ENCODE results near the gene STK39. TPM values are rescaled to one million over a fixed set of nuclear protein-coding genes. Genes with fewer than 3 reads are reported as not detected.

Gene STK39
- total RNA-seq, 1 experiment from 2014 or later, result 22.1 TPM

DNA sequence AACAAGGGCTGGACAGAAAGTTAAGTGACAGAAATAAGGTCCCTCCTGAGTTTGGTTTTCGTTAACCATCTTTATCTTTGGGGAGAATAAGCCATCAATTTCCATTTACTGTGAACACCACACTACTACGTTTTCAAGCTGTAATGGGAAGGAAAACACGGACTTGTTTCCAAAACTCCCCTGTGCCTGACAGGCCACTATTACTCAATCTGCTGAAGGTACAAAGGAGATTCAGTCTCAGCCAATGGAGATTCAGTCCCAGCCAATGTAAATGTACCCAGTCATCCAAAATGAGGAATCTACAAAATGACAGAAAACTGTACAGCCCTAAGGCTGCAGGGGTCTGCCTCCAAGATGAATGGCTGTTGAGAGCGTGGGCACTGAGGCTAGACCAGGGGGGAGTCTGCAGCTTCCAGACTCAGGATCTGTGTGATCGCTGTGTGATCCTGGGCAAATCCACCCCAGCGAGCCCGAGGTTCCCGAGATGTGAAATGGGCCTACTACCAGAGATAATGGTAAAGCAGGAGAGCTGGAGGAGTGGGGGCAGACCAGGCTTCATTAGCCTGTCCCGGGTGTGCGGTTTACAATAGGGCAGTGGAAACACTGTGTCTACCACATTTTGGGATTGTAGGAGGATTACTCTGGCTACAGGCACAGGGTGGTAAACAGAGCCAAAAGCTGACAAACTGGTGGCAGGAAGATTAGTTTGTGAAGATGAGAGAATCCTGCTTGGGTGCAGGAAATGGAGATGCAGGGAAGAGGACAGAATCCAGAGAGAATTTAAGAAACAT is 284.8 kb downstream of the STK39 start:
- peaks cover 31 to 33% of the 10 kb centered on the region in 2 experiments for H3K4me1 Mint-ChIP-seq
- Histone ChIP-seq H3K4ac (ENCODE audit: low read depth, low read length) (no peak overlapping the region), H3K14ac (ENCODE audit: insufficient read depth, low read length) (no peak overlapping the region), H2AFZ (ENCODE audit: low read length) (no peak overlapping the region), H4K91ac (ENCODE audit: insufficient read length, low read depth, low read length) (no peak overlapping the region), H2BK120ac (ENCODE audit: low read depth, low read length, poor library complexity, severe bottlenecking) (no peak overlapping the region), H3K9me3 (ENCODE audit: control insufficient read depth, low read depth, low read length) (no peaks in the 10 kb centered on the region), H3K56ac (ENCODE audit: insufficient read length, low read depth, low read length) (no peak overlapping the region), H4K8ac (replicated peaks; ENCODE audit: insufficient read length, low read depth, low read length) (no peak overlapping the region), H3K18ac (ENCODE audit: insufficient read length, low read depth, low read length) (no peak overlapping the region), H3K23ac (ENCODE audit: insufficient read length, low read depth, low read length) (no peak overlapping the region), H3K79me2 (ENCODE audit: insufficient read depth, low read length) (no peaks in the 10 kb centered on the region), H3K4me2 (ENCODE audit: insufficient read depth, insufficient read length, low read length) (no peak overlapping the region), H2AK5ac (ENCODE audit: insufficient read length, low read length) (no peak overlapping the region), H3T11ph (ENCODE audit: low read length) (no peak overlapping the region), H3K79me1 (ENCODE audit: insufficient read depth, low read depth, low read length, poor library complexity, severe bottlenecking) (no peaks in the 10 kb centered on the region), H2BK20ac (ENCODE audit: low read depth, low read length, poor library complexity, severe bottlenecking) (no peak overlapping the region), H3K23me2 (ENCODE audit: insufficient read length, low read depth, low read length, poor library complexity, severe bottlenecking) (no peaks in the 10 kb centered on the region), H4K5ac (ENCODE audit: insufficient read length, low read depth, low read length) (no peak overlapping the region), H2BK12ac (ENCODE audit: insufficient read length, low read depth, low read length) (no peak overlapping the region), H3K9ac (ENCODE audit: extremely low read depth, insufficient read length, low read length) (no peak overlapping the region), H3K27ac (ENCODE audit: insufficient read length, low read depth, low read length) (no peak overlapping the region), H3K4me1 (ENCODE audit: insufficient read depth, low read length) (peaks cover 3% of the 10 kb centered on the region; the same call in 1 of the 2 replicates), H3K27me3 (ENCODE audit: insufficient read depth, low read length) (no peaks in the 10 kb centered on the region), H4K20me1 (ENCODE audit: control insufficient read depth, insufficient read depth, insufficient read length) (no peaks in the 10 kb centered on the region), H2BK15ac (ENCODE audit: low read depth, low read length) (no peak overlapping the region), H2BK5ac (ENCODE audit: insufficient read length, low read length) (no peak overlapping the region)
- no peaks in the 10 kb centered on the region for H3K36me3 Mint-ChIP-seq (ENCODE audit: insufficient read depth in 1 of 3, low read depth in 3 of 3)
- peak overlapping the region; percentile 22 to 41 (median 33); a peak in 5 of 7 replicates for H3K27ac Mint-ChIP-seq
- no peak overlapping the region for H3K4me3 Mint-ChIP-seq
- WGBS (ENCODE audit: extremely low coverage, insufficient read length, low lambda C conversion rate), result no CpG with 5 or more reads among the region's 10 CpGs
- no peaks in the 10 kb centered on the region for H3K9me3 Mint-ChIP-seq
- H3K27me3 Mint-ChIP-seq (ENCODE audit: low read depth), result no peaks in the 10 kb centered on the region
- no peak for DNase-seq
- TF ChIP-seq, protein P1, sequence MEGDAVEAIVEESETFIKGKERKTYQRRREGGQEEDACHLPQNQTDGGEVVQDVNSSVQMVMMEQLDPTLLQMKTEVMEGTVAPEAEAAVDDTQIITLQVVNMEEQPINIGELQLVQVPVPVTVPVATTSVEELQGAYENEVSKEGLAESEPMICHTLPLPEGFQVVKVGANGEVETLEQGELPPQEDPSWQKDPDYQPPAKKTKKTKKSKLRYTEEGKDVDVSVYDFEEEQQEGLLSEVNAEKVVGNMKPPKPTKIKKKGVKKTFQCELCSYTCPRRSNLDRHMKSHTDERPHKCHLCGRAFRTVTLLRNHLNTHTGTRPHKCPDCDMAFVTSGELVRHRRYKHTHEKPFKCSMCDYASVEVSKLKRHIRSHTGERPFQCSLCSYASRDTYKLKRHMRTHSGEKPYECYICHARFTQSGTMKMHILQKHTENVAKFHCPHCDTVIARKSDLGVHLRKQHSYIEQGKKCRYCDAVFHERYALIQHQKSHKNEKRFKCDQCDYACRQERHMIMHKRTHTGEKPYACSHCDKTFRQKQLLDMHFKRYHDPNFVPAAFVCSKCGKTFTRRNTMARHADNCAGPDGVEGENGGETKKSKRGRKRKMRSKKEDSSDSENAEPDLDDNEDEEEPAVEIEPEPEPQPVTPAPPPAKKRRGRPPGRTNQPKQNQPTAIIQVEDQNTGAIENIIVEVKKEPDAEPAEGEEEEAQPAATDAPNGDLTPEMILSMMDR (conservative IDR thresholded peaks at IDR 0.05), result no peak
